Vagina (tissue), 2 donors: ENCODE results near the gene TMC1.

Experiments
- POLR2A ChIP-seq, 2 donors: fragments of 450-650 bp; IDR thresholded peaks; one replicate each; pipeline ENCODE4 v1.6.1; 2017; ENCODE audit warnings: antibody characterized with exemption in 2 of 2, mild to moderate bottlenecking in 2 of 2, moderate library complexity in 2 of 2
- POLR2AphosphoS5 ChIP-seq, 2 donors: sonication (generic); formaldehyde crosslinking; IDR thresholded peaks; one replicate each; pipeline ENCODE4 v1.9.0; 2017; ENCODE audit warnings: antibody characterized with exemption in 2 of 2, mild to moderate bottlenecking in 2 of 2, low read depth in 1 of 2; ENCODE audit not compliant: insufficient read depth in 1 of 2

DNA sequence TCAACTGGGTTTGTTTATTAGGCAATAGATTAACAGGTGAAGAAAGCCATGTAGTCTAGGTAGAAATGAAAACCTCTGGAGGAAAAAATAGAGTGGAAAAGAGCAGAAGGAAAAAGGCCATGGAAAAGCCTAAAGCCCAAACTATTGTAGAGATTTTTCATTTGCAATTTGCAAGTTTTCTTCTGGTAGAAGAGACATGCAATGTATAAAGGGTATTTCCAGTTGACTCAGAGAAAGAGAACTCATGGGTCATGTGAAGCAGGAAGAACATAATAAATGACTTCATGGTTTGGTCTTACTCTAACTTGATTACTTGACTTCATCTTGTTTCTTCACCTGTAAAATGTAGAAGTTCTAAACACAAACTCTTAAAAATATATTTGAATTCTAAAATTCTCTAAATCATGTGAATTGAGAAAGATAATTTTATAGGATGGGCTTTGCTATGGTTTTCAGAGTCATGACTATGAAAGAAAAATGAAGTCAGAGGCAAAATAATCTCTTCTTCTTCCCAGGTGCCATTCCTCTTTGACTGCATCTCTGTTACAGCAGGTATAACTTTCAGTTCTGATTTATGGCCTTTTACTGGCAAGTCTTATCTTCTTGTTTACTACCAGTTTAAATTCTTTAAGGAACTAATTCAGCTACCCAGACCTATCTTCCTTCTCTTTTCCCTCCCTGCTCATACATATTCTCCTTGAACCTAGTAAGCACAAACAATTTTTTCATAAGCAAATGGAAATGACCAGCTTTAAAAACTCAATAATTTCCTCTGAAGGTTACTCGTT is 47.7 kb upstream of the TMC1 start:
- no peak for TF ChIP-seq POLR2A (IDR thresholded peaks at IDR 0.05)
- TF ChIP-seq POLR2AphosphoS5 (IDR thresholded peaks at IDR 0.05; ENCODE audit: insufficient read depth in 1 of 2, low read depth in 1 of 2), result no peak
